C4-2B (cell line): ENCODE measurements around the gene TMEM117.

Source experiments
- CTCF ChIP-seq: fragments of 450-650 bp; conservative IDR thresholded peaks from 2 replicates; pipeline ENCODE4 v1.5.1; 2017; ENCODE audit warnings: mild to moderate bottlenecking
- ZFX ChIP-seq: fragments of 450-650 bp; IDR thresholded peaks from 2 replicates; pipeline ENCODE4 v1.6.1; 2017

GRCh38 chr12:44053549-44054127 is 217.8 kb downstream of the TMEM117 start:
- no peak for TF ChIP-seq CTCF
- TF ChIP-seq ZFX, result no peak
